Astrocyte (in vitro differentiated cells and primary cell): Measurements from ENCODE around the gene PTPRN2. TPM values are rescaled to one million over a fixed set of nuclear protein-coding genes. Genes with fewer than 3 reads are reported as not detected.

Experiments
- DNase-seq: peaks from one replicate; pipeline ENCODE4 v3.0.0-alpha.2; 2010; ENCODE audit warnings: low read depth
- FAIRE-seq: peaks from 2 replicates; lab custom pipeline; 2011; peaks lifted over from hg19 to GRCh38; lab: Jason Lieb, UNC
- H2AFZ ChIP-seq: 2 replicates; pipeline ENCODE4 v1.6.0; 2012; ENCODE audit warnings: low read depth, low read length, inconsistent platforms
- H3K27ac ChIP-seq: 2 replicates; pipeline ENCODE4 v1.5.1; 2011; ENCODE audit warnings: low read depth, low read length, inconsistent platforms
- H3K27me3 ChIP-seq: 2 replicates; pipeline ENCODE4 v1.6.0; 2011; ENCODE audit warnings: low read length, inconsistent platforms; ENCODE audit not compliant: insufficient read depth
- H3K36me3 ChIP-seq: 2 replicates; pipeline ENCODE4 v1.5.1; 2011; ENCODE audit warnings: low read length, inconsistent platforms; ENCODE audit not compliant: insufficient read depth
- H3K4me1 ChIP-seq: 2 replicates; pipeline ENCODE4 v1.5.1; 2011; ENCODE audit warnings: low read length, inconsistent platforms; ENCODE audit not compliant: insufficient read depth
- H3K4me2 ChIP-seq: 2 replicates; pipeline ENCODE4 v1.6.0; 2012; ENCODE audit warnings: low read length, inconsistent platforms
- H3K4me3 ChIP-seq: 2 replicates; pipeline ENCODE4 v1.5.1; 2011; ENCODE audit warnings: low read depth, mild to moderate bottlenecking, low read length, inconsistent platforms; ENCODE audit not compliant: insufficient read depth
- H3K79me2 ChIP-seq: 2 replicates; pipeline ENCODE4 v1.6.0; 2012; ENCODE audit warnings: mild to moderate bottlenecking, low read length, inconsistent platforms; ENCODE audit not compliant: insufficient read depth
- H3K9ac ChIP-seq: 2 replicates; pipeline ENCODE4 v1.6.0; 2012; ENCODE audit warnings: mild to moderate bottlenecking, low read length, inconsistent platforms
- H3K9me3 ChIP-seq: 2 replicates; pipeline ENCODE4 v1.5.1; 2012; ENCODE audit warnings: low read depth, mild to moderate bottlenecking, low read length, inconsistent platforms; ENCODE audit not compliant: insufficient read depth
- H4K20me1 ChIP-seq: 2 replicates; pipeline ENCODE4 v1.6.0; 2012; ENCODE audit warnings: low read length, inconsistent platforms; ENCODE audit not compliant: insufficient read depth
- H3K27ac Mint-ChIP-seq: one replicate; pipeline ENCODE4 v1.8.0; 2021; ENCODE audit warnings: mild to moderate bottlenecking, mixed read lengths; ENCODE audit not compliant: unreplicated experiment
- H3K27me3 Mint-ChIP-seq: one replicate; pipeline ENCODE4 v1.8.0; 2021; ENCODE audit warnings: low read depth, mixed read lengths; ENCODE audit not compliant: unreplicated experiment
- H3K36me3 Mint-ChIP-seq: one replicate; pipeline ENCODE4 v1.8.0; 2021; ENCODE audit warnings: low read depth, mixed read lengths; ENCODE audit not compliant: unreplicated experiment
- H3K4me1 Mint-ChIP-seq: one replicate; pipeline ENCODE4 v1.8.0; 2021; ENCODE audit warnings: low read depth, mixed read lengths; ENCODE audit not compliant: unreplicated experiment
- H3K4me3 Mint-ChIP-seq: one replicate; pipeline ENCODE4 v1.8.0; 2021; ENCODE audit warnings: mild to moderate bottlenecking, moderate library complexity, mixed read lengths; ENCODE audit not compliant: unreplicated experiment
- H3K9me3 Mint-ChIP-seq: one replicate; pipeline ENCODE4 v1.8.0; 2021; ENCODE audit warnings: mild to moderate bottlenecking, mixed read lengths; ENCODE audit not compliant: unreplicated experiment
- CTCF ChIP-seq: IDR thresholded peaks from 2 replicates; pipeline ENCODE4 v1.5.1; 2011; ENCODE audit warnings: low read depth, mild to moderate bottlenecking, inconsistent platforms, low read length, moderate library complexity; ENCODE audit not compliant: insufficient read depth
- EZH2 ChIP-seq: IDR thresholded peaks from 2 replicates; pipeline ENCODE4 v1.6.1; 2012; ENCODE audit warnings: mild to moderate bottlenecking, low read length, inconsistent platforms; ENCODE audit not compliant: insufficient read depth
- total RNA-seq: library from RNA; stranded (reverse); gene quantifications from 2 replicates; pipeline ENCODE4 v1.2.1, GENCODE V29; 2021

The PTPRN2 gene
- total RNA-seq, 1 donor from 2014 or later, result 0.09 TPM

GRCh38 chr7:157904866-157905570 is 682.6 kb downstream of the PTPRN2 start:
- Mint-ChIP-seq H3K27ac (no peak overlapping the region), H3K4me3 (no peak overlapping the region)

GRCh38 chr7:157904211-157904865 is 683.3 kb downstream of the PTPRN2 start:
- Histone ChIP-seq H3K4me2 (no peak overlapping the region), H3K4me1 (no peaks in the 10 kb centered on the region), H3K4me3 (no peak overlapping the region), H3K27ac (no peak overlapping the region), H3K36me3 (no peaks in the 10 kb centered on the region), H2AFZ (no peak overlapping the region), H3K79me2 (no peaks in the 10 kb centered on the region), H4K20me1 (no peaks in the 10 kb centered on the region), H3K9ac (no peak overlapping the region), H3K9me3 (no peaks in the 10 kb centered on the region), H3K27me3 (no peaks in the 10 kb centered on the region)
- Mint-ChIP-seq H3K27ac (no peak overlapping the region), H3K4me1 (no peaks in the 10 kb centered on the region), H3K27me3 (no peaks in the 10 kb centered on the region), H3K36me3 (no peaks in the 10 kb centered on the region), H3K9me3 (peaks cover 24% of the 10 kb centered on the region), H3K4me3 (no peak overlapping the region)
- TF ChIP-seq CTCF (no peak), EZH2 (no peak)
- FAIRE-seq (no peak), DNase-seq (no peak)

More at GRCh38 chr7:157904866-157905570, 682.6 kb downstream of the PTPRN2 start:
- Mint-ChIP-seq H3K4me1 (no peaks in the 10 kb centered on the region), H3K9me3 (peaks cover 25% of the 10 kb centered on the region), H3K27me3 (no peaks in the 10 kb centered on the region), H3K36me3 (no peaks in the 10 kb centered on the region)
- FAIRE-seq, result no peak
- Histone ChIP-seq H3K4me1 (no peaks in the 10 kb centered on the region), H3K4me2 (no peak overlapping the region), H3K27me3 (no peaks in the 10 kb centered on the region), H4K20me1 (no peaks in the 10 kb centered on the region), H3K36me3 (no peaks in the 10 kb centered on the region), H3K27ac (no peak overlapping the region), H2AFZ (no peak overlapping the region), H3K9me3 (peaks cover 4% of the 10 kb centered on the region), H3K79me2 (no peaks in the 10 kb centered on the region), H3K4me3 (no peak overlapping the region), H3K9ac (no peak overlapping the region)
- DNase-seq, result no peak
- no peak for TF ChIP-seq CTCF
- no peak for TF ChIP-seq EZH2

GRCh38 chr7:157903710-157904109 is 683.9 kb downstream of the PTPRN2 start:
- no peak overlapping the region for H3K4me2 ChIP-seq
- TF ChIP-seq EZH2, result no peak
- no peak for TF ChIP-seq CTCF
- H3K36me3 Mint-ChIP-seq, result no peaks in the 10 kb centered on the region
- no peaks in the 10 kb centered on the region for H4K20me1 ChIP-seq
- no peak overlapping the region for H3K9ac ChIP-seq
- H3K9me3 ChIP-seq, result no peaks in the 10 kb centered on the region
- H2AFZ ChIP-seq, result no peak overlapping the region
- no peak overlapping the region for H3K4me3 Mint-ChIP-seq
- H3K27me3 ChIP-seq, result no peaks in the 10 kb centered on the region
- H3K4me3 ChIP-seq, result no peak overlapping the region
- no peaks in the 10 kb centered on the region for H3K36me3 ChIP-seq
- no peaks in the 10 kb centered on the region for H3K27me3 Mint-ChIP-seq
- H3K79me2 ChIP-seq, result no peaks in the 10 kb centered on the region
- FAIRE-seq, result no peak
- H3K27ac ChIP-seq, result no peak overlapping the region
- H3K4me1 Mint-ChIP-seq, result no peaks in the 10 kb centered on the region
- H3K9me3 Mint-ChIP-seq, result peaks cover 22% of the 10 kb centered on the region
- no peaks in the 10 kb centered on the region for H3K4me1 ChIP-seq
- H3K27ac Mint-ChIP-seq, result no peak overlapping the region
- no peak for DNase-seq
